GM15510 (cell line): Measurements from ENCODE around the gene EML3.

Experiments used
- POLR2A ChIP-seq: IDR thresholded peaks from 3 replicates; pipeline ENCODE4 v1.6.1; 2011; ENCODE audit warnings: borderline replicate concordance; ENCODE audit not compliant: insufficient read length; ENCODE audit errors: extremely low read depth

The EML3 gene

GRCh38 chr11:62567018-62567633, 45.4 kb downstream of the EML3 start:
- TF ChIP-seq POLR2A = no peak

- TF ChIP-seq POLR2A = no peak
Measured at GRCh38 chr11:62566247-62566646, 46.3 kb downstream of the EML3 start.

DNA sequence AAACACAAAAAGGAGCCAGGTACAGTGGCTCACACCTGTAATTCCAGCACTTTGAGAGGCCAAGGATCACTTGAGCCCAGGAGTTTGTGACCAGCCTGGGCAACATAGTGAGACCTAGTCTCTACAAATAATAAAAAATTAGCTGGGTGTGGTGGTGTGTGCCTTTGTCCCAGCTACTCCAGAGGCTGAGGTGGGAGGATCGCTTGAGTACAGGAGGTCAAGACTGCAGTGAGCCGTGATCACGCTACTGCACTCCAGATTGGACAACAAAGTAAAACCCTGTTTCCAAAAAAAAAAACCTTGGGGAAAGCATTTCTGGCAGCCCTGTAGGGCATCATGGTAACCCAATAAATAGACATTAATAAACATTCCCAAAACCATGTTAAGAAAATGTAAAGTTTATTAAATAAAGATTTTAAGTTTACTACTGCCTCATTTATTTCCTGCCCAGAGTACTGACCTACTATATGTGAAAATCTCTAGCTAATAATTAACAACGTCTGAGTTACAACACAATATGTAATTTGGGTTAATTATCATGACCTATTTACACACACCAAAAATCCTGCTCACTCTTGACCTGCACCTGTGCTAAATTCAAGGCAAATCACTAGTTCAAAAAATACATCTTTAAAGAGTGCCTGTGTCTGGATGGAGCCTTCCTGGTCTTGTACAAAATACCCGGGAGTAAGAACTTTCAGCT, 47.3 kb downstream of the EML3 start:
- TF ChIP-seq POLR2A = no peak

- no peak for TF ChIP-seq POLR2A
Measured at GRCh38 chr11:62560566-62561103, 51.9 kb downstream of the EML3 start.

DNA sequence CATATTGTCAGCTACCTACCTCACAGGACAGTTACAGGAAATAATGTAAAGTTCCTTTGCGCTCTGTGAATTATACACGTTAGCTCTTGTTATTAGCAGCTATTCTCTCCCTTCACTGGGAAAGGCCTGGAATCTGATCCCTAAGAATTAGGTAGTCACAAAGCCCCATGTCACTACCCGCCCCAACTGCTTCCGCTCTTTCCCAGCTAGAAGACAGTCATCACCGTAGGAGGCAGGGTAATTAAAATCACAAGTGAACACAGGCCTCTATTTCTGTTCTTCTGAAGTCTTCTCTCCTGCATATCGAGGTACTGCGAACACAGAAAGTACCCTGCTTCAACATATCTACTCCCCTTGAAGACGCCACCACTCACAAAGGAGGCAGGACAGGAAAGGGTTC, 53.4 kb downstream of the EML3 start:
- no peak for TF ChIP-seq POLR2A

DNA sequence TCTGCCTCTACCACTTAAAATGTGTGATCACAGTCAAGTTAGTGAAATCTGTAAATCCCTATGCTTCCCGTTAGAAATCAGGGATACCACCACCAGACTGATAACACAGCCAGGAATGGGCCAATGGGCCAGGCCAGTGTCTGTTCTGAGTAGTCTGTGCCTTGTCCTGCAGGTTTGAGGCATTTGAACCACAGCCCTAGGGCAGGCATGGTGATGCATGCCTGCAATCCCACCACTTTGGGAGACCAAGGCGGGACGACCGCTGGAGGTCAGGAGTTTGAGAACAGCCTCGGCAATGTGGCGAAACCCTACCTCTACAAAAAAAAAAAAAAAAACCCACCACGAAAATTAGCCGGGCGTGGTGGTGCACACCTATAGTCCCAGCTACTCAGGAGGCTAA, 53.9 kb downstream of the EML3 start:
- no peak for TF ChIP-seq POLR2A

GRCh38 chr11:62556875-62557631, 55.5 kb downstream of the EML3 start:
- TF ChIP-seq POLR2A = no peak

DNA sequence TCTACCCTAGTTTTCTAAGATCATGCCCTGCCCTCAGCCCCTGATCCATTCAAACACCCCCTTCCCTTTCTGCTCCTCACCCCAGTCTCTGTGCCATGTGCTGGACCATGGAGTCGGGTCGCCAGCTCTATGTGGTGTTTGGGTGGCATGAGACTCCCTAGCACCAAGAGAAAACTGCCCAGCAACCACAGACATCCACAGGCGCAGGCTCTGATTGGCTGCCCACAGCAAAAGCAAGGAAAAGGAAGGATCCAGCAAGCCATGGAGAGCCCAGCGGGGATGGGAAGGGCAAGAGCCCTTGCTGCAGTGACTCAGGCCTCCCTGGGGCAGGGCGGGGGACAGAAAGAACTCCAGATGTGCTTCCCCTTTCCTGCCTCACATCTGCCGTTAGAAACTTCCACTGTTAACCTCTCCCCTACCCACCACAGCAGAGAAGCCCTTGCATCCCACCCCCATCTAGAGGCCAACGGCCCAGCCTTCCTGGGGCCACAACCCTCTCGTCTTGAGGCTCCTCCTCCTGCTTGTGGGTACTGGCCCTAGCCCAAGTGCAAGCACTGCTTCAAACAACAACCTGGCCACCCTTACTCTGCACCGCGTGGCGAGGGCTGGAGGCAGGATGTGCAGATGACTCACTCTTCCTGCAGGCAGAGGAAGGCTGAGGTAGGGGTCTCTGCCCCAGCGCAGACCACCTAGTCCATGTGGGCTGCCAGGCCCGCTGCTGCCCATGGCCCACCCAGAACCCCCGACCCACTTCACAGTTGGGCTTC, 56.3 kb downstream of the EML3 start:
- peak; percentile 30 for TF ChIP-seq POLR2A

- TF ChIP-seq POLR2A = peak; percentile 17
Measured at GRCh38 chr11:62555464-62556107, 57.0 kb downstream of the EML3 start.

DNA sequence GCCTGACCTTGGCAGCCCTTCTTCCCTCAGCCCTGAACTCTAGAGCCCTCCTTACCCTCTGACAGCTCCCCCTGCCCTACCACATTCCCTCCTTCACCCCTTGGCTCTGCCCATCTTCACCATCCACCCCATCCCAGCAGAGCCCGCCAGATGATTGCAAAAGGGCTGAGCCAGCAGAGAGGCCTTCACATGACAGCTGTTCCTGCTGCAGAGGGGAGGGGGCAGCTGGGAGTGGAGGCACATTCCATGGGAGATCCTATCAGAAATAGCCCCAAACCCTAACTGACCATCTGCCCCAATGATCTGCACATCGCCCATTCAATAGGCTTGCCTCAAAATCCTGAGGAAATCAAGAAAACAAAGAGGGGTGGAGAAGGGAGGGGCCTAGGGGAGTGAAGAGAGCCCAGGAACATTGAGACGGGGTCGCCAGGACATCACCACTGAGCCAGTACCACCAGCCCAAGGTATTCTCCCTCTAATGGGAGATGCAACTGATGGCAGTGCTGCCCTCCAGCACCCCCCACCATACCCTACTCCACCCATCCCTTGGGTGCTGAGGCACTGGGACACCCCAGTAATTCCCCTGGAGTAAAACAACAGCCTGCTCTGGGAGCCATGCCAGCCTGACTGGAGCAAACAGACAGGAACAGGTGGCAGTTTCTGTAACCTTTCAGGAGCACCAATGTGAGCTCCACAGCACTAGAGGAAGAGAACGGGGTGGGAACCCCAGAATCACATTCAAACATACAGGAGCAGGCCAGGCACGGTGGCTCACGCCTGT, 58.0 kb downstream of the EML3 start:
- no peak for TF ChIP-seq POLR2A

GRCh38 chr11:62553839-62554361, 58.7 kb downstream of the EML3 start:
- no peak for TF ChIP-seq POLR2A

DNA sequence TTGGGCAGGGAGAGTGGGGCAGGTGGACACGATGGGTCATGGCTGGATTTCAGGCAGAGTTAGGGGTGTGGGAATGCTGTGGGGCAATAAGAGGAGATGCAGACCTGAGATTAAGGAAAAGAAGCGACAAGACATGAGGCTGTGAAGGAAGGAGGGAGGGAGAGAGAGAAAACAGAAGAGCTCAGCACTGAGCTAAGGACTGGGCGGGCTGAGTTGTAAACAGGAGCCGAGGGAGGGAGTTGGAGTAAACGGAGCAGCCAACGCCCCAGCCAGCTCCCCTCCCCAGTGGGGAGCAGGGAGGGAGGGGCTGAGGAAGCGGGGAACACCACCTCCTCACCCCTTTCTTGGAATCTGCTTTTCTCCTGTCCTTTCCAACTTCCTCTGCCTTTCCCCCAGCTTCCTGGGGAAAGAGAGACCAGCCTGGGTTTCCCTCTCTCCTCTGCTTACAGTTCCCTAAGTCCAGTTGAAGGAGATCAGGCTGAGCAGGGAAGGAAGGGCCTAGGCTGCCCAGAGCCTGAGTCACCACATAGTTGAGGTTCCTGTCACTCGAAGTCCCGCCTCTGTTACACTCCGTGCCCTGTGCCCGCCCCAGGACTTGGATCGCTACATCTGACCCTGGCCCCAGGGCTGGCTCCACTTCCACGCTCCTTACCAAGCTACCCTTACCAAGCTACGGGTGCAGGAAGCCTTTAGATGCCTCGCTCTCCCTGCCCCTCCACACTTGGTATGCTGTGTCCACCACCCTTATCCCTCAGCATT, 59.3 kb downstream of the EML3 start:
- no peak for TF ChIP-seq POLR2A
